ENCODE results near the gene HOXC10. TPM values are rescaled to one million over a fixed set of nuclear protein-coding genes. Genes with fewer than 3 reads are reported as not detected.

The HOXC10 gene
- total and polyA plus RNA-seq, 2 experiments from 2014 or later: not detected

- no peaks in the 10 kb centered on the region for H3K36me3 Mint-ChIP-seq (ENCODE audit: low read depth)
- Histone ChIP-seq H3K4me3 (peak within 1 kb of the TSS; percentile 47), H3K9me2 (ENCODE audit: insufficient read depth) (no peaks in the 10 kb centered on the region), H2AFZ (0 out of 2 replicates have a peak within 1 kb of the TSS, but pooled peaks have one; percentile 38), H3K79me2 (replicated peaks; ENCODE audit: insufficient read depth) (no peaks in the 10 kb centered on the region), H3K27me3 (ENCODE audit: insufficient read depth) (peaks cover 100% of the 10 kb centered on the region), H3K4me2 (peak within 1 kb of the TSS; percentile 77), H3F3A (replicated peaks; ENCODE audit: low read depth) (peaks cover 31% of the 10 kb centered on the region), H3K36me3 (ENCODE audit: insufficient read depth) (no peaks in the 10 kb centered on the region), H3K4me1 (ENCODE audit: insufficient read depth) (peaks cover 19% of the 10 kb centered on the region), H3K27ac (ENCODE audit: low read depth) (no peak within 1 kb of the TSS), H4K20me1 (replicated peaks; ENCODE audit: insufficient read depth) (peaks cover 29% of the 10 kb centered on the region)
- no peak within 1 kb of the TSS for H3K27ac Mint-ChIP-seq
- ATAC-seq: peak; percentile 2; the same call in 1 of the 3 replicates
- peaks cover 3% of the 10 kb centered on the region for H3K9me3 Mint-ChIP-seq
- H3K27me3 Mint-ChIP-seq (ENCODE audit: insufficient read depth, low read depth, poor library complexity): peaks cover 100% of the 10 kb centered on the region
- peaks cover 31% of the 10 kb centered on the region for H3K4me1 Mint-ChIP-seq
- TF ChIP-seq STAT1 (IDR thresholded peaks at IDR 0.05; ENCODE audit: unreplicated experiment) (no peak), EZH2 (IDR thresholded peaks at IDR 0.05; ENCODE audit: low read depth, unreplicated experiment) (peak; percentile 85), JUNB (IDR thresholded peaks at IDR 0.05; ENCODE audit: unreplicated experiment) (no peak), EZH2phosphoT487 (IDR thresholded peaks at IDR 0.05; ENCODE audit: unreplicated experiment) (peak; percentile 100), POLR2AphosphoS5 (IDR thresholded peaks at IDR 0.05; ENCODE audit: low read depth) (no peak), ZNF331 (CRISPR knock-in tag; IDR thresholded peaks at IDR 0.05; ENCODE audit: low read depth) (no peak), ETS1 (IDR thresholded peaks at IDR 0.05) (no peak), CTCF (conservative IDR thresholded peaks at IDR 0.05; ENCODE audit: low read depth in 2 of 2) (no peak), CREB1 (CRISPR knock-in tag; IDR thresholded peaks at IDR 0.05; ENCODE audit: low read depth) (no peak), ZNF114 (CRISPR knock-in tag; IDR thresholded peaks at IDR 0.05) (no peak), ZNF462 (CRISPR knock-in tag; IDR thresholded peaks at IDR 0.05) (no peak), REST (IDR thresholded peaks at IDR 0.05; ENCODE audit: unreplicated experiment) (no peak)
- peak within 1 kb of the TSS; percentile 52 for H3K4me3 Mint-ChIP-seq
- no peak for DNase-seq (ENCODE audit: low spot score)
These were observed 15.5 kb downstream of the HOXC10 start, which contains the start of gene HOXC9 for GRCh38 chr12:54000116-54001114. Gene HOXC9, plus strand, starts transcription at chr12:54000161. Its CDS starts 28 bp downstream, at chr12:54000189.

All from GM23338 (cell line).